Posterior cingulate gyrus (tissue), 11 donors: ENCODE measurements around the gene POLE.

Experiments
- DNase-seq, 10 donors: peaks; one replicate each; pipeline versions ENCODE4 v3.0.0 to v3.0.0-alpha.2; 2020 to 2021; ENCODE audit warnings: mixed read lengths in 3 of 10
- intact Hi-C: fragments of 100-400 bp; cut with DNase I; formaldehyde crosslinking; loops from one replicate; pipeline ENCODE4 v1.15.1; 2023

POLE gene

GRCh38 chr12:132634411-132634990 is 52.6 kb downstream of the POLE start:
- intact Hi-C loops: no loop called here
- peak in 3 of 10 donors; percentile 26 to 59 (median 53) for DNase-seq

GRCh38 chr12:132633901-132634300 is 53.2 kb downstream of the POLE start:
- DNase-seq: peak in 3 of 10 donors; percentile 35 to 47 (median 38)
- intact Hi-C loops: no loop called here

- DNase-seq: peak in 3 of 10 donors; percentile 9 to 45 (median 17)
- intact Hi-C loops: no loop called here
Observed at GRCh38 chr12:132633398-132633797, 53.7 kb downstream of the POLE start.

GRCh38 chr12:132632521-132633228 is 54.5 kb downstream of the POLE start:
- DNase-seq: peak in 3 of 10 donors; percentile 25 to 69 (median 62)
- intact Hi-C loops: no loop called here

- intact Hi-C loops: no loop called here
- peak in 3 of 10 donors; percentile 33 to 59 (median 54) for DNase-seq
Observed at GRCh38 chr12:132631666-132632065, 55.5 kb downstream of the POLE start.

GRCh38 chr12:132630672-132631071 is 56.5 kb downstream of the POLE start:
- intact Hi-C loops: no loop called here
- DNase-seq: peak in 1 of 10 donors; percentile 37

- DNase-seq: peak in 1 of 10 donors; percentile 7
- intact Hi-C loops: no loop called here
Observed at GRCh38 chr12:132629330-132629729, 57.8 kb downstream of the POLE start.

GRCh38 chr12:132625731-132626430 is 61.3 kb downstream of the POLE start:
- intact Hi-C loops: no loop called here
- DNase-seq: peak in 3 of 10 donors; percentile 35 to 84 (median 71)

- intact Hi-C loops: no loop called here
- DNase-seq: peak in 2 of 10 donors; percentile 70 to 77
Observed at GRCh38 chr12:132624910-132625630, 62.1 kb downstream of the POLE start.

GRCh38 chr12:132624186-132624855 is 62.8 kb downstream of the POLE start:
- DNase-seq: peak in 2 of 10 donors; percentile 59 to 83
- intact Hi-C loops: no loop called here

- intact Hi-C loops: no loop called here
- DNase-seq: peak in 2 of 10 donors; percentile 65 to 66
Observed at GRCh38 chr12:132623072-132623869, 63.9 kb downstream of the POLE start.

GRCh38 chr12:132622437-132623071 is 64.6 kb downstream of the POLE start:
- intact Hi-C loops: no loop called here
- peak in 3 of 10 donors; percentile 40 to 89 (median 85) for DNase-seq

GRCh38 chr12:132621657-132622435 is 65.3 kb downstream of the POLE start:
- intact Hi-C loops: no loop called here
- peak in 3 of 10 donors; percentile 49 to 77 (median 65) for DNase-seq

GRCh38 chr12:132620899-132621656 is 66.1 kb downstream of the POLE start:
- intact Hi-C loops: no loop called here

GRCh38 chr12:132620113-132620898 is 66.8 kb downstream of the POLE start:
- intact Hi-C loops: no loop called here
- peak in 2 of 10 donors; percentile 35 to 39 for DNase-seq

More at GRCh38 chr12:132620899-132621656, 66.1 kb downstream of the POLE start:
- peak in 3 of 10 donors; percentile 10 to 72 (median 63) for DNase-seq

- intact Hi-C loops: no loop called here
- peak in 2 of 10 donors; percentile 48 to 70 for DNase-seq
Observed at GRCh38 chr12:132619386-132620112, 67.6 kb downstream of the POLE start.
